HEK293T (cell line): Measurements from ENCODE around the gene PPP1R14B.

Experiments used
- BHLHE40 ChIP-seq: fragments of 450-650 bp; IDR thresholded peaks from 2 replicates; pipeline ENCODE4 v1.6.1; 2016; ENCODE audit warnings: mild to moderate bottlenecking, moderate library complexity, borderline replicate concordance
- L3MBTL2 ChIP-seq: fragments of 450-650 bp; conservative IDR thresholded peaks from 2 replicates; pipeline ENCODE4 v1.6.1; 2016; ENCODE audit warnings: mild to moderate bottlenecking
- LEF1 ChIP-seq: fragments of 450-650 bp; IDR thresholded peaks from 2 replicates; pipeline ENCODE4 v1.6.1; 2017; ENCODE audit warnings: mild to moderate bottlenecking, borderline replicate concordance
- SP1 ChIP-seq: fragments of 450-650 bp; IDR thresholded peaks from 2 replicates; pipeline ENCODE4 v1.6.1; 2017
- SUZ12 ChIP-seq: fragments of 450-650 bp; IDR thresholded peaks from 2 replicates; pipeline ENCODE4 v1.6.1; 2016; ENCODE audit warnings: mild to moderate bottlenecking

GRCh38 chr11:64267207-64267945 is 20.6 kb upstream of the PPP1R14B start:
- TF ChIP-seq SUZ12 (no peak), SP1 (no peak), L3MBTL2 (no peak), LEF1 (no peak), BHLHE40 (no peak)
